GM21367 (cell line): ENCODE results near the gene EFTUD2.
"Not testable (repeated sequence)": the region's sequence is repeated elsewhere in the genome, so short reads cannot be mapped to it uniquely, and the experiment has no call there.

ENCODE experiments used
- ATAC-seq: cut with Tn5 transposase; IDR thresholded peaks from one replicate; pipeline ENCODE4 v1.9.1; 2021; ENCODE audit not compliant: unreplicated experiment

The EFTUD2 gene

DNA sequence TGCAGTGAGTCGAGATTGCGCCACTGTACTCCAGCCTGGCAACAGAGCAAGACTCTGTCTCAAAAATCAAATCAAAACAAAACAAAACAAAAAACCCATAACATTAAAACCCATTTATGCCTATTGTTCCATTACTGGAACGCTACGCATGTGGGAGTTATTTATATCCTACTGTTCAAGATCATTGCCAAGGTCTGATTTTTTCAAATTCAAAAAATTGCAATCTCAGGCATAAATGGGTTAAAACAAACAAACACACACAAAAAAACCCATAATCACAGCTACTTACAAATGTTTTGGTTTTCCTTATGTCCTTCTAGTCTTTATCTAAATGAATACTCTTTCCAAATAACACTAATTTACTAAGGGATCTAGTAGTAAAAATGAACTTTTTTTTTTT, 87.0 kb downstream of the EFTUD2 start:
- ATAC-seq, result no peak

DNA sequence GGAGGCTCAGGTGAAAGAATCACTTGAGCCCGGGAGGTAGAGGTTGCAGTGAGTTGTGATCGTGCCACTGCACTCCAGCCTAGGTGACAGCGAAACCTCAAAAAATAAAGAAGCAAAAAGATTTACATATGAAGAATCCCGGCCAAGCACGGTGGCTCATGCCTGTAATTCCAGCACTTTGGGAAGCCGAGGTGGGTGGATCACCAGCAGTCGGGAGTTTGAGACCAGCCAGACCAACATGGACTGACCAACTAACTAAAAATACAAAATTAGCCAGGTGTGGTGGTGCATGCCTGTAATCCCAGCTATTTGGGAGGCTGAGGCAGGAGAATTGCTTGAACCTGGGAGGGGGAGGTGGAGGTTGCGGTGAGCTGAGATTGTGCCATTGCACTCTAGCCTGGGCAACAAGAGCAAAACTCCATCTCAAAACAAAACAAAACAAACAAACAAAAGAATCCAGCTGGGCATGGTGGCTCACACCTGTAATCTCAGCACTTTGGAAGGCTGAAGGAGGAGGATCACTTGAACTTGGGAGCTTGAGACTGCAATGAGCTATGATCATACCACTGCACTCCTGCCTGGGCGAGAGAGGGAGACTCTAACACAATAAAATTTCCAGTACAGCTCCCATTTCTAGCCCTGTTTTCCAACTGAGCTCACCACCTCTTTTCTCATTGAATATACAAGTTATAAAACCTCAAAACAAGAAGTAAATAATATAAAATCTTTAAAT, 90.4 kb downstream of the EFTUD2 start:
- not testable (repeated sequence) for ATAC-seq

DNA sequence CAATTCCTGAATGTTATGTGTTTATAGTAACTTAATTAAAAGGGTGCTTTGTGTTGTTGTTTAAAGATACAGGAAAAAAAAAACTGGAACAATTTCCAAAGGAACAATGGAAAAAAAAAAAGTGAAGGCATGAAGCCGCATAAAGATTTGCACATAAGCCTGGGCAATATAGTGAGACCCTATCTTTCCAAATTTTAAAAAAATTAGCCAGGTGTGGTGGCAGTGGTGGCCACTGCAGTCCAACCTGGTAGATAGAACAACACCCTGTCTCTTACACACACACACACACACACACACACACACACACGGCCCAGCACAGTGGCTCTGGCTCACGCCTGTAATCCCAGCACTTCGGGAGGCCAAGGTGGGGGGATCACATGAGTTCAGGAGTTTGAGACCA, 91.1 kb downstream of the EFTUD2 start:
- no peak for ATAC-seq

DNA sequence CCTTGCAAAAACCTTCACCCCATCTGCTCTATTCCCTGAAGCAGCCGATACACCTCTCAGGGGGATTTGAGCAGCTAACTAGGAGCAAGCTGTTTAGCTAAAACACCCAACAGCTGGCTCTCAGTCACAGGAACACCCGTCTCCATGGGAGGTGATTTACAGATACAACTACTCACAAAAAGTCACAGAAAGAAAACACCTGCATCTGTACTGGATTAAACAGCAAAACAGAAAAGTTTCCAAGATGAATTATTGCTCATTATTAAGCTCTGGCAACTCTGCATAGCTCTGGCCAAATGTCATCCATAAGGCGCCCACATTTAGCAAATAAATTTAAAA, 91.5 kb downstream of the EFTUD2 start:
- no peak for ATAC-seq

DNA sequence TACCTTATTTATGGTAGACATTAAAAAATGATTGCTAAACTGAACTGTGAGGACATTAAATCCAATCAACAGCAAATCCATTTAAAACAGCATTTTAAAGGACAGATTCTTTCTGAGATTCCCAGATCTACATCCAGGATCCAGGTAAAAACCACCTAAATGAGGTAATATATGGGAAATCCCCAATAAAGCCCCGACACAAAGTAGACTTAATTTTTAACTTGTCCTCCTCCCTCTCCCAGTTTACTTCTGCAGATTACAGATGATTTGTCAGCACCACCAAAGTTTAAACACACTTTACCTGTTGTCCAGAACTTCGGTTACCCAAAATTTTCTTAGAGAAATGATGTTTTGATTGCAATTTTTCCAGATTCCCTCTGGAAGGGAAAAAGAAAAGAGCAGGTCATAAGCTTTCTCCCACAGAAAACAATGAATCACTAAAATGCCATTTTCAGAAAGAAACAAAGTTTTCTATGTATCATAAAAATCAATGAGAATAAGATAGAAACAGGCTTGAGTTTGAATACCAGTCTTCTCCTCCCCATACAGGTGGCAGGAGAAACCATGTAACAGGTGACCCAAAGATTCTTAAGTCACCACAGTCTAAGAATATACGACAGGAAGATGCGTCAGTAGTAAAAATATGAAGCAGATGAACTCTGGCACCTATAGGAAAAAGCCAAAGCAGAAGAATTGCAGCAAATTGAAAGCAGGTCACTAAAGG, 92.0 kb downstream of the EFTUD2 start:
- no peak for ATAC-seq

DNA sequence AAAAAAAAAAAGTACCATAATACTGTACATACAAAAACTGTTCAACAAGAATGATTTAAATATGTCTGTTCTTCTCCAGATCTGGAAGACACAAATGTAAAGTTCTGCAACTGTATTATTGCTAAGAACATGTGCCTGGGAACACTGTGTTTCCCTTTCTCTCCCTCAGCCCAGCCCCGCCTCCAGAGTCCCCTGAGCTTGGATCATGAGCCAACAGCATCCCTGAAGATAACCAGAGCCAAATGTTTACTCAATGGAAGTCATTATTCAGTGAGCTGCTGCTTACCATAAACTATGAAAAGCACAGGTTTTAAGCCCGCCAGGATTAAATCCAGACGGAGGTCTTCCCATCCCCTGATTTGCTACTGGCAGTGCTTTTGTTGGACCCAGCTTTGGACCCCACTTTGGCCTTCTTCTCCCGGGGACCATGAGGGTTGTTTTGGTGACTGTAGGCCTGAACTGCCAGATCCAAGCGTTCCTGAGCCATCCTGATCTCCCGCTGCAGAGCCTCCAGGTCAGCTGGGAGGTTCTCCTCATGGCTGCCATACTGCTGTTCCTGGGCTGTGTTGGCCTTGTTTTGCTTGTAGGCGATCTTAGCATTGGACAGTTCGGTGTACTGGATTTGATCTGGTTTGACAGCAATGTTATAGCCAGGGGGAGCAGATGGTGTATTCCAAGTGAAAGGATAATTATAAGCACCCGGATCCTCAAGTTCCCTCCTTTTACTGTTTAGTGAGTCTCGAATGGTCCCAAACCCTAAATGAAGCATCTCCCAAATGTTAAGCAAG, 94.7 kb downstream of the EFTUD2 start:
- ATAC-seq, result no peak

DNA sequence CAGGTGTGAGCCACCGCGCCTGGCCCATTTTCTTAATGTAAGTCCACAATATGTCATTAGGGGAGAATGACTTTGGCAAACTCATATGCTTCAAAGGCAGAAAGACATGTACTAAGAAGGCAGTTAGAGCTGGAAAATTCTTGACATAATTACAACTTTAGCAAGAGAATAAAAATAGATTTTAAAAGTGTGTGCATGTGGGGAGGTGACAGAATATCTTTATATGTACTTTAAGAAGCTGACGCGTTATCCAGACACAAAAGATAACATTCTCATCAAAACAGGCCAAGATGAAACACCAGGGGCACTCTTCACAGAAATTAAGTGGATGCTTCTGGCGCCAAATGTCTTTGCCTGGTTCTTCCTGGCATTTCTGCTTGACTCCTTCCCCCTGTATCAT, 97.4 kb downstream of the EFTUD2 start:
- ATAC-seq, result no peak
